NK-92 (cell line): ENCODE results near the gene HSPB8.
"Not testable (repeated sequence)": the region's sequence is repeated elsewhere in the genome, so short reads cannot be mapped to it uniquely, and the experiment has no call there.

Experiments
- DNase-seq: peaks from one replicate; lab custom pipeline; 2025; ENCODE audit not compliant: unreplicated experiment; lab: John Stamatoyannopoulos, UW

Gene HSPB8

DNA sequence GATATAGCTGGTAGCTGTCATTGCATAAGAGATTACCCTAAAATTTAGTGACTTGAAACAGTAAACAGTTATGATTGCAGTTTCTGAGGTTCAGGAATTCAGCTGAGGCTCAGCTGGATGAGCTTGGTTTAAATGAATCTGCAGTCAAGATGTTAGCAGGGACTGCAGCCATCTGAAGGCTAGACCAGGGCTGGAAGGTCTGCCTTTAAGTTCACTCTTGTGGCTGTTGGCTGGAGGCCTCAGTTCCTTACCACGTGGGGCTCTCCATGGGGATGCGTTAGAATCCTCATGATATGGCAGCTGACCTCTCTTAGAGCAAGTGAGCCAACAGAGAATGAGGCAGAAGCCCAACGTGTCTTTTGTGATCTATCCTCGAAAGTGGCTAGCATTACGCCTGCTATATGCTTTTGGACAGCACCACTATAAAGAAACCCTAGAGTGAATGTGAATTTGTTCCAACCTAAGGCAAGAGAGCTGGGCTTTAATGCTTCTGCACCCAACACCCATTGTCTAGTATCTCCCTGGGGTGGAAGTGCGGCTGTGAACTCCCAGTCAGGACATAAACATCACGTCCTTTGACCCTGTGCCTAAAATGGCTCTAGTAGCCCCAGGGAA is 26.0 kb downstream of the HSPB8 start:
- no peak for DNase-seq

DNA sequence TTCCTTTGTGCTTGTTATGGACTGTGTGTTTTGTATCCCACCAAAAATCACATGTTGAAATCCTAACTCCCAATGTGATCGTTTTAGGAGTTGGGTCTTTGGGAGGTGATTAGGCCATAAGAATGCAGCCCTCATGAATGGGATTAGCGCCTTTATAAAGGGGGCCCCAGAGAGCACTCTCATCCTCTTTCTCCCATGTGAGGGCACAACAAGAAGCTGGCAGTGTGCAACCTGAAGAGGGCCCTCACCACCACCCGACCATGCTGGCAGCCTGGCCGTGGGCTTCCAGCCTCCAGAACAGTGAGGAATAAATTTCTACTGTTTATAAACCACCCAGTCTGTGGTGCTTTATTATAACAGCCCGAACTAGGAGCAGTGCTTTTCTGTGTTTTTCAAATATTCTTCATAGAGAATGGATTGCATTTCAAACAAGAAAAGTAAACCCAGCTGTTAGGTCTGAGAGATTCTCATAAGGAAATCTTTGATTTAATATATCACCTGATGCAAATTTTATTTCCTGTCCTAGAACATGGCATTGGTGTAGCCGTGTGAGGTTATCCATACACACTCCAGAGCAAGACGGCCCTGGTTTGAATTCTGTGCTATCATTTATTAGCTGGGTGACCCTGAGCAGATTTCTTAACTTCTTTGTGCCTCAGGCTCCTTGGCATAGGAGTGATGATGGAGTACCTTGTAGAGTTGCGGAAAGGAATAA is 27.8 kb downstream of the HSPB8 start:
- no peak for DNase-seq

DNA sequence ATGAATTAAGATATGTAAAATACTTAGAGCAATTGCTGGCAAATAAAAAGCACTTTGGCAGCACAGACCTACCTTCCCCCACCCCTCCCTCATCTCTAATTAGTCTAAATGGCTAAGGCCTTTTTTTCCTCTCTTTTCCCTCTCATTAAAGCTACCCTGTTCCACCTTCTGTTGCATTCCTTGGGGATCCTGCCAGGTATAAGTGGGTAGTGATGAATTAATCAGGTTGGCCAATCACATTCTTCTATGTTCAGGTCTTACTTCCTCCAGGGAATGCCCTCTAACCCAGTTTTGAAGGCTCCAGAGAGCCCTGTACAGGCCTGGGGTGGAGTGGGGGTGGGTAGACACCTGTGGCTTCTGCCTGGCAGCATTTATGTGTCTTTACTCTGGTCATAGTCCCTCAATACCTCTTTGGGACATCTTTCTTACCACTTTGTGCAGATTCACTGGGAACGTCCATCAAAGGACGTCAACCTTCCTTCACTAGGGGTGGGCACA is 28.4 kb downstream of the HSPB8 start:
- no peak for DNase-seq

DNA sequence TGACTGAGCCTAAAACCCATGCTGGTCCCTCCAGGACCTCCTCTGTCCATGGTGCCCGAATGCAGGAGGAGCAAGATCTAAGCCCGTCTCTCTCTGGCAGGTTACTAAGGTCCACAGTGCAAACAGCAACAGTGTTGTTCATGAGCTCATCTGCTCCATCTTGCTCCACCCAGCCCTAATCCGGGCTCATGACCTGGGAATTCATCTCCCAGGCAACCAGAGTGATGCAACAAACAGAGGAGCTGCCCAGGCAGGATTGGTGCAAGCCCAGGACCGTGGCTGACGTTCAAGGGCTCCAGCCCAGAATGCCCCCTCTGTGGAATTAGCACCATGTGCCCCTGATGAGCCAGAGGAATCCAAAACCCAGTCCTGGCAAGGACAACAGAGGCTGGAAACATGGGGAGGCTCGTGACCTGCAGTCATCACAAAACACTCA is 29.9 kb downstream of the HSPB8 start:
- no peak for DNase-seq

DNA sequence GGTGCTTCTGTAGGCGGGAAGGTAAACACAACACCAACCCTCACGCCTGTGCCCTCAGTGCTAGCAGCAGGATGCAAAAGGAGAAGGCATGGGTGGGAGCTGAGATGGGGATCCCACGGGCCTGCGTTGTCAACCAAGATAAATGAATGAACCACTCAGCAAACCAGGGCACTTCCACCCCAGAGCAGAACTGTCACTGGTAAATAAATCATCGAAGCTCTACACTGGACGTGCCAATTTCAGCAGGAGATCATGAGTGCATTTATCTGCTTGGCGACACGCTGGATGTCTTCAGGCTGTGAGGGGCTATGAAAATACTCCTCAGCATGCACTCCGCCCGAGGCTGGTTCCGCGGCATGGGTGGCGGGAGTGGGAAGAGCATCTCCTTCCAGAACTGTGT is 33.2 kb downstream of the HSPB8 start:
- no peak for DNase-seq

DNA sequence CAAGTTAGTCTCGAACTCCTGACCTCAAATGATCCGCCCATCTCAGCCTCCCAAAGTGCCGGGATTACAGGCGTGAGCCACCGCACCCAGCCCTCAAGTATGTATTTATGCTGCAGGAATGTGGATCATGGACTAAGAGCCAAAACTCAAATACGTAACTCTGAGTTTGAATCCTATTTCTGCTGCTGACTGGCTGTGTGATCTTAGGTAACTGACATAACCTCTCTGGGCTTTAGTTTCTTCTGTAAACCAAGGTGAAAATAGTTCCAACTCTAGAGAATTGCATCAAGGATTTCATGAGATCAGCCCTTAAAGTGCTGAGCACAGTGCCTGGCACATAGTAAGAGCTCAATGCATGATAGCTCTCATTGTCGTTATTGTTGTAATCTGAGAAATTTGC is 37.4 kb downstream of the HSPB8 start:
- DNase-seq: no peak

DNA sequence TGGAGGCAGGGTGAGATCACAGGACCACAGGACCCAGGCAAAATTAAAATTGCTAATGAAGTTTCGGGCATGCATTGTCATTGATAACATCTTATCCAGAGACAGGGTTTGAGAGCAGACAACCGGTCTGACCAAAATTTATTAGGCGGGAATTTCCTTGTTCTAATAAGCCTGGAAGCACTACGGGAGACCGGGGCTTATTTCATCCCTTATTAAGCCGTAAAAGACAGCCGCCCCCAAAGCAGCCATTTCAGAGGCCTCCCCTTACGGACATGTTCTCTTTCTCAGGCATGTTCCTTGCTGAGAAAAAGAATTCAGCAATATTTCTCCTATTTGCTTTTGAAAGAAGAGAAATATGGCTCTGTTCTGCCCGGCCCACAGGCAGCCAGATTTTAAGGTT is 40.1 kb downstream of the HSPB8 start:
- DNase-seq: not testable (repeated sequence)

DNA sequence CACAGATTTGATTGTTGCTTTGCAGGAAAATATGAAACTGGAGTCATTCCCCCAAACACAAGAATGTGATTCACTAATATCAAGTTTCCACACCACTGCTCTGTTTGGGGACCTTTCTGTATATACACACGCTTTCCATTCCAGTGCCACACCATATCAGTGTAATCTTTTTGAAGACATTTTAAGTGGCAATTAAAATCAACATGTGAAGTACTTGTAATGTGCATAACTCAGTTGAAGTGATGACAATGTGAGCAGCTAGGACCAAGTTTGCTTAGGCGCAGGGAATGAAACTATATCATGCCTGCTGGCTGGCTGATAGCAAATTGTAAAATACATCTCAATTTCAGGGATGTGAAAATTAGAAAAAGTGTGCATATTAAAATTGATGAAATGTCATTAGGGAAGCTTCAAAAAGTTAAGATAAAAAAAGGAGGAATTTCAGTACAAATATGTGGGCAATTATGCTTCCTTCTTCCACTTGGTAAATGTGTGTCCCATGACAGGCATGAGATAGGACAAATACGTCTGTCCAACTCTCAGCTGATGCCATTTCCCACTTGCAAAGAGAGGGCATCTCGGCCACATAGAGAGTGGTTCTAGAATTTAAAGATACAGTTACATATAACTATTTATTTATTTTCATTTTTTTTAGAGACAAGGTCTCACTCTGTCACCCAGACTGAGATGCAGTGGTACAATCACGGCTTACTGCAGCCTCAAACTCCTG is 43.7 kb downstream of the HSPB8 start:
- DNase-seq: no peak

DNA sequence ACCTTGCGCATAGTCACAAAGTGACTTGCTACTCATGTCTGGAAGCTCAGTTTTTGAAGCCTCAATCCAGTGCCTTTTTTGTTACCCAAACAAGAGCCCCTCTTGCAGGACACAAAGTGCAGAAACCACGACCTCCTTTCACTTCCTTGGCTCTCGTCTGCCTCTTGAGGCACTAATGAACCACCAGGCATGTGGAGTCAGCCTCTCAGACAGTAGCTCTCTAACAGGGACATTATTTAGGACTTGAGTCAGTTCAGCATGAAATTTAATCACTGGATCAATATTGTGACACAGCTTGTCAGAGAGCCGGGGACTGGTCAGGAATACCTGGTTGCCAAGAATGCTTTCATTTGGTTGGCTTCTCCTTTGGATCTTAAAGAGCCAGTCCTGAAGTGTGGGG is 46.7 kb downstream of the HSPB8 start:
- no peak for DNase-seq

DNA sequence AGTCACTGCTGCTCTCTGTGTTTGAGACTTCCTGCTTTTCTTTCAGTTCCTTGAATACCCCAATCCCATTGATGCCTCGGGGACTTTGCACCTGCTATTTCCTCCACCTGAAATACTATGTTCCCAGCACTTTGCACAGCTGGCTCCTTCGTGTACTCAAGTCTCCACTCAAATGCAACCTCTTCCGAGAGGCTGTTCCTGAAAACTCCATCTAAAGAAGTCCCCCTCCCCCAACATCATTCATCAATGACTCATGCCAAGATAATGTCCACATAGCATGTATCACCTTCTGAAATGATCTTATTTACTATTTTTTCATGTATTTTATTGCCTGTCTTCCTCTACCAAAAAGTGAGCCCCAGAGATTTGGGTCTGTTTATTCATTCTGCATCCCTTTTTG is 48.6 kb downstream of the HSPB8 start:
- no peak for DNase-seq

DNA sequence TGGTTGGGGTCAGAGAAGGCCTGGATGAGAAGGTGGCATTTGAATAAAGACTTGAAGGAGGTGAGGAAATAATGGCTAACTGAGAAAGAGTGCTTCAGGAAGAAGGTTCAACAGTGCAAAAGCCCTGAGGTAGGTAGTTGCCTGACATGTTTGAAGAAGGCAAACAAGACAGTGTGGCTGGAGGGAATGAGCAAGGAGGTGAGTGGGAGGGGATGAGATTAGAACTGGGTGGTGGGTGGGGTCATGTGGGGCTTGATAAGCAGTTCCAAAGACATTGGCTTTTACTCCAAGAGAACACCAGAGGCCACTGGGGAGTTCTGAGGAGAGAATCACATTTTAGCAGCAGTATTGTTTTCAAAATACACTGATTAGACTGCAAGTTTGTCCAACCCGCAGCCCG is 50.5 kb downstream of the HSPB8 start:
- no peak for DNase-seq

DNA sequence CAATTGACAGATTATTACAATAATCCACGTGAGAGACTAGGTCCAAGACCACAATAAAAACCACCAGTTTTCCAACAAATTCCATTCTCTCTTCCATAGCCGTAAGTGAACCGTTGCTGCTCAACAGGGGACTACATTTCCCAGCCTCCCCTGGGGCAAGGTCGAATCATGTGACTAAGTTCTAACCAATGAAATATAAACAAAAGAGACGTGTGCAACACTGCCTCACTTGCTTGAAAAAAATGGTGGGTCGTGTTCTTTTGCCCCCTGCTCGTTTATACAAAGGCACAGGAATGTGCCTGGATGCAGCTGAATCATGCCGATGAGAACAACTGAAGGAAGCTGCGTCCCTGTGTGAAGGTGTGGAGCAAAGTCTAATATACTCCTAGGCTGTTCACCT is 51.1 kb downstream of the HSPB8 start:
- no peak for DNase-seq

DNA sequence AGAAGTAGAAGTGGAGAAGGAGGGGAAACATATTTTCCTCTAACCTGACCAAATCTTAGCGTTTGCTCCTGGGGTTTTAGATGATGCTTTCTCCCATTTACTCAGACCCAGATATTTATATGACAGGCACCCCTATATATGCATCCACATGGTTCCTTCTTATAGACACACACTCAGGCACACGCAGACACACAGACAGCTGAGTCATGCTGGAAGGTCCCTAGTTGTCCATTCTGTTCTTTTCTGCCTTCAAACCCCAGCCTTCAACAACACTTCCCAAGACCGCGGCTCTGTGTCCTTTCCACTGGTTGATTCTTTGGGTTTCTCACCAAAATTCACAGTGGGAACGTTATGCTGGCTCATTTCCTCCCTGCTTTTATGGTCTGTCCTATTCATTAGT is 52.1 kb downstream of the HSPB8 start:
- no peak for DNase-seq

DNA sequence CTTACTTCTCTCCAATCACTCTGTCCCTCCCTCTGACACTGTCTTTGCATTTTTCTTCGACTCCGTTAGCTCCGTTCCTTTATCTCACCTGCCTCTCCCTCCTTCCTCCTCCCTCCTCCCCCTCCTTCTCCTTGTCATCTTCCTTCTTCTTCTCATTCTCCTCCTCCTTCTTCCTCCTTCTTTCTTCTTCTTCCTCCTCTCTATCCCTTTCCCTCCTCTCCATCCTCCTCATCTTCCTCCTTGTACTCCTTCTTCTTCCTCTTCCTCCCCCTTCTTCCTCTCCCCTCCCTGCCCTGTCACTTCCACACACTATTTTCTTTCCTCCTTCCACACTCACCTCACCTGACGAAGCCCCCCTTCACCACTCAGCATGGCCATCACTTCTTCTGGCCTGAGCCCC is 53.0 kb downstream of the HSPB8 start:
- DNase-seq: no peak

DNA sequence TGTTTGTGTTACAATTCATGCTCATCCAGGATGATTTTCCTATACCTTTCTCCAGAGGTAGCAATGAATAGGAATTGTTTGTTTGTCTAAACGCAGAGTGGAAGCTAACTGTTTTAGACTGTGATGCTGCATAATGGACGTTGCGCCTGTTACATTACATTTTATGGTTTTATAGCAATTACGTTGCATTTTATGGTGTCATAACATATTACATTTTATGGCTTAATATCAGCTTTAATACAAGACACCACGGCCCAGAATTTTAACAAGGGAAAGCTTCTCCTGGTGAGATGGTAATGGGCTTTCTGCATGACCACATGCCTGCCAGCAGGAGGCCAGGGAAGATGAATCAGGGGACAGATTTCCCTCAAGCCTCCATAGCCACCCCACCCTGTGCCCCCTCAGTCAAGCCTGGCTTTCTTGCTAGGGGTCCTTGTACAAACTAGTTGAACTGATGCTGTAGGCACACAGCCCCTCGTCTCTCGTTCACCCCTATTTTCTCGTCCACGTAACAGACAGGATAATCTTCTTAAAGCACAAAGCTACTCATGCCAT is 56.5 kb downstream of the HSPB8 start:
- no peak for DNase-seq

DNA sequence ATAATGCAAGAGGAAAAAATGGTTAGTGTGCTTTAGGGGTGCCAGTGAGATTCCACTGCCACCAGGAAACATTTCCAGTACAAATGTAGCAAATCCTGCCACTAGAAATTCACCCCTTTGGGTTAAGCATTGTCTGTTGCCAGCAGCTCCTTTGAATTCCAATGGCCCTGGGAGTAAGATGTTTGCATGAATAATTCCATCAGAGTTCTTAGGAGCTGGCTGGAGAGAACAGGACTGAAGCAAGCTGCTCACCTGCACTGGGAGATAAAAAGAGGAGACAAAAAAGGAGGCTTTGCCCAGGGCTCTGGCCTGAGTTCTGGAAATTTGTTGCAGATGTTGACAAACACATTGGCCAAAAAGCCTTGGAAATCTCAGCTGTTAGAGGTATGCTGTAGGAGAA is 57.6 kb downstream of the HSPB8 start:
- DNase-seq: no peak

DNA sequence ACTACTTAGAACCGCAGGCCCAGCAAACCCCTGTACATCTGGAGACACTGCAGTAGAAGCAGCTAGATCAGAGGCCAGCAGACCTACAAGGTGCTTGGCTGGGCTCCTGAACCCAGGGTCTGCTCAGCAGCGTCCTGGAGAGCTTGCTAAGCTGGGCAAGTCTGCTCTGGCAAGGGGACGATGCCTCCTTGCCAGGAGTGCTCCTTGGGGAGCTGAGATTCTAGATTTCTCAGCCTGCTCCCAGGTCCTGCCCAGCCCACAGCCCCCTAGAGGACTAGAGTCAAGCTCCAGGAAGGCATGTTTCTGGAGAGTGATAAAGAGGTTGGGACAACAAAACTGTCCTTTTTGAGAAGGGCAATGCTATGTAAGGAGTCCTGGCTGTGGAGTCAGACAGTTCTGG is 60.3 kb downstream of the HSPB8 start:
- no peak for DNase-seq

DNA sequence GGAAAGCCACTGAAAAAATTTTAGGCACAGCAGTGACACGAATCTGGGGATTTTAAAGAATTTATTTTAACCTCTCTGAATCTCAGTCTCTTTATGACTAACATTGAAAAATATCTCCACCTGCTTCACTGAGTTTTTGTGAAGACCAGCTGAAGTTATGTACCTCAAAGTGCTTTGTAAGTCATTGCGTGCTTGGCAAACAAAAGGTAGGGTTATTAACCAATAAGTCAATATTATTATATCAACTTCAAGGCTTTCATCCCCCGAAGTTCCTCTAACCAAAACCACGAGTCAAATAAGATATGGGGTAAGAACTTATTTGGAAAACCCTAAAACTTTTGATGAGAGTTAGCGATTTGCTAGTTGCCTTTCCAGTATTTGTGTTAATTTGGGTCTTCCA is 62.3 kb downstream of the HSPB8 start:
- DNase-seq: no peak

DNA sequence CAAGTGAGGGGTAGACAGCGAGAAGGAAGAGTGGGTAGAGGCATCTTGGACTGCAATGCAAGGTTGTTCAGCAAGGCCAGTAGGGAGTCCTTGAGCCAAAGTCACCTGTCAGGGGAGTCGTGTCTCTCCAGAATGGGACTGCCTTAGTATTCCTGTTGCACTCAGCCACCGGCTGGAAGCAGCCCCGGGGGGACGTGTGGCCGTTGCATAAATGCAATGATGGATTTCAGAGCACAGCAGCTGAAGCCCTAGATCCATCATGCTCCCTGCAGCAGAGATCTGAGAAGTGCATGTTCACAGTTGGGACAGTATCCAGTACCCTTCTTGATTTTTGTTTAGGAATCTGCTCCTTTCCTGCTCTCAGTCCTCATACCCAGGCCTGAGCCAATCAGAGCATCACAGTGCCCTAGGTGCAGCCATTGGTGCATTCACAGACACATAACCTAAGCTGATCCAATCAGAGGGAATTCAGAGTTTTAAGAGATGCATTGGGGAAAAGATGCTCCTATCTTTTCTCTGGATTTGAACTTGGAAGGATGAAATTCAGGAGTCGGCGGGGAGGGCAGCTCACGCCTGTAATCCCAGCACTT is 62.9 kb downstream of the HSPB8 start:
- DNase-seq: no peak
